Stimulated activated CD4-positive, alpha-beta T cell treated with anti-CD3 and anti-CD28 coated beads, TNF-alpha, amount 100 ng/mL, for 1 hour (primary cell): ENCODE data around the gene KIF20A.
A peak's percentile ranks its signal among the peaks of the same experiment; 100 is the strongest.
"Not testable (repeated sequence)": the region's sequence is repeated elsewhere in the genome, so short reads cannot be mapped to it uniquely, and the experiment has no call there.

Experiments
- DNase-seq, 3 donors: peaks; one replicate each; pipeline ENCODE4 v3.0.0-alpha.2; 2020; ENCODE audit warnings: low read depth in 3 of 3, low spot score in 1 of 3

KIF20A gene

GRCh38 chr5:138182808-138183207, 3.9 kb downstream of the KIF20A start:
- no peak for DNase-seq

DNA sequence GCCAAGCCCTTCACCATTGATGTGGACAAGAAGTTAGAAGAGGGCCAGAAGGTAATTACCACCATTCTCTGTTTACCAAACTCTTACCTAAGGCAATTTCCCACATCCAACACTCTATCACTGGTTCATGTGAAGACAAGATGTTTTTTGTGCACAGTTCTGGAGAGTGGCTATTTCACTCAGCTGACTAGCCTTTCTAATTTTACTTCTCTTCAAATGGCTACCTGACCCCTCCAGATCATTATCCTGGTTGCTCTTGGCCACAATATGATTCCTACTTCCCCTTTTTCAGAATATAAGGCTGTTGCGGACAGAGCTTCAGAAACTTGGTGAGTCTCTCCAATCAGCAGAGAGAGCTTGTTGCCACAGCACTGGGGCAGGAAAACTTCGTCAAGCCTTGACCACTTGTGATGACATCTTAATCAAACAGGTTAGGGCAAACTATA, 7.1 kb downstream of the KIF20A start:
- no peak for DNase-seq

DNA sequence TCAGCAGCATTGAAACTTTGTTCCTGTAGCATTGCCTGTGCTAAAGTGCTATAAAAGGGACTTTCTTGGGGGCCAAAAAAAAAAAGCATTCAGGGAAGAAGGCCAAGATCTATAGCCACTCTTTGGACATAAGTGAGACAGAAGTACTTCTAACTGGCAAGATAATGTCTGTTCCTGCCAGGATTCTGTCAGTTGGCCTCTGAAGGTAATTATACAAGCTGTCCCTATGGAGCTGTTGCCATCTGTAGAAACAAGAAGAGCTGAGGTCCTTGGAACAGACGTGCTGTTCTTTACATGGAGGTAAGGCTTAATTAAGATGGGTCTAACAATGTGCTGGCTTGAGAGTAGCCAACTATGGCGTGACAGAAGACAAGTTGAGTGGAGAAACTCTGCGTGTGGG, 9.7 kb downstream of the KIF20A start:
- no peak for DNase-seq

DNA sequence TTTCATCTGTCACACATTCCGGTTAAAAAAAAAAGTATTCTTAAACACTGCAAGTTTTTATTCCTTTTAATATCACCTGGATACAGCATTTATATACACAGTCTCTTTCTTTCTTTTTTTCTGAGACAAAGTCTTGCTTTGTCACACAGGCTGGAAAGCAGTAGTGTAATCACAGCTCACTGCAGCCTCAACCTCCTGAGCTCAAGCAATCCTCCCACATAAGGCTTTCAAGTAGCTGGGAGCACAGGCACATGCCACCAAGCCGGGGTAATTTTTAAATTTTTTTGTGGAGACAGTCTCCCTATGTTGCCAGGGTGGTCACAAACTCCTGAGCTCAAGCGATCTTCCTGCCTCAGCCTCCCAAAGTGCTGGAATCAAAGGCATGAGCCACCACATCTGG, 13.9 kb downstream of the KIF20A start:
- DNase-seq = no peak

GRCh38 chr5:138193859-138194258, 14.9 kb downstream of the KIF20A start:
- DNase-seq = not testable (repeated sequence)

DNA sequence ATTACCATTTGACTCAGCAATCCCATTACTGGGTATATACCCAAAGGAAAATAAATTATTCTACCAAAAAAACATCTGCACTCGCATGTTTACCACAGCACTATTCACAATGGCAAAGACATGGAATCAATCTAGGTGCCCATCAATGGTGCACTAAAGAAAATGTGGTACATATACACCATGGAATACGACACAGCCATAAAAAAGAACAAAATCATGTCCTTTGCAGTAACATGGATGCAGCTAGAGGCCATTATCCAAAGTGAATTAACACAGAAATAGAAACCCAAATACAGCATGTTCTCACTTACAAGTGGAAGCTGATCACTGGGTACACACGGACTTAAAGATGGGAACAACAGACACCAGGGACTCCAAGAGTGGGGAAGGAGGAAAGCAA, 32.1 kb downstream of the KIF20A start:
- DNase-seq = no peak

GRCh38 chr5:138212828-138213160, 33.9 kb downstream of the KIF20A start:
- DNase-seq = no peak

GRCh38 chr5:138213161-138214029, 34.5 kb downstream of the KIF20A start, which contains the start of gene CDC23:
CDC23 (minus strand) TSS chr5:138213323; CDS start chr5:138213312, 11 bp downstream.
- DNase-seq = peak; percentile 67 to 70 (median 70)

- no peak for DNase-seq
Measured at GRCh38 chr5:138216799-138217198, 37.9 kb downstream of the KIF20A start.

DNA sequence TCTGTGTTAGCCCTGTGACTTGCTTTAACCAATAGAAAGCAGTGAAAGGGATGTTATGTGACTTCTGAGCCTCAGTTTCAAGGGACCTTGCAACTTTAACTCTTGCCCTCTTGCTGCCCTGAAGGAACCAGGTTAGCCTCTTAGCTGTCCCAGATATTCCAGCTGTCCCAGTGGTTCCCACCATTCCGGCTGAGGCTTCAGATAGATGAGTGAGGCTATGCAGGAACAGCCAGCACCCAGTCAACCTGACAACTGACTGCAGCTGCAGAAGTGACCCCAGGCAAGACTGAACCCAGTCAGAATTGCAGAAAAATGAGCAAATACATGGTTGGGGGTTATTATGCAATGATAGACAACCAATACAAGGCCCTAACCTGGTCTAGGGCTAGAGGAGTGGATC, 44.6 kb downstream of the KIF20A start:
- DNase-seq = no peak

DNA sequence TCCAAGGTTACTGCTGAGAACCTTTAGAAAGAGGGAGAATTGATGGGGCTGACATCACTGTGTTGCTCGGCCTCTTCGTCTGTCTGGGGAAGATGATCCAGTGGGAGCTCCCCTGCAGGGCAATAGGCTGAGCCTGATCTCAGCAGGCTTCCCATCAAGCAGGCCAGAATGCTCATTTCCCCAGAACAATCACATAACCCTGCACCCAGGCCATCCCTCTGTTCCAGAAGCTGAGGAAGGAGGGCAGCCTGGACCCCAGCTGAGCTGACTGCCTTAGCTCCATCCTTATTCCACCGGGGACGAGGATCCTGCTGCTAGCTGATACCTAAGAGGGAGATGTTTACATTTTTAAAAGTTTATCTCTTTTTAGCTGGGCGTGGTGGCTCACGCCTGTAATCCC, 45.8 kb downstream of the KIF20A start:
- no peak for DNase-seq

DNA sequence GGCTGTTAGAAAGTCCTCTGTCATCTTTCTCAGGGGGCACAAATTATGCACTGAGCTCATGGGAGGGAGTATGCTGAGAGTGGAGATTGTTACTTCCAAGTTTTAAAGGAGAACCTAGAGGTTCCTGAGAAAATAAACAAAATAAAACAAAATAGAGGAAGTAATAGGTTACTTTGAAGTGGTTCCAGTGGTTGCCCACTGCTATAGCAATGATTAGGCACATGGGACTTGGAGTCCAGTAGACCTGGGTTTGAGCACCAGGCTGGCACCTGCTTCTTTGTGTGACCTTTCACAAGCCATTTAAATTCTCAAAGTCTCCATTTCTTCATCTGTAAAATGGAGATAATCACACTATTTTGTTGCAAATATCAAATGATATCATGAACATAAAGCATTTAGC, 48.0 kb downstream of the KIF20A start:
- no peak for DNase-seq

DNA sequence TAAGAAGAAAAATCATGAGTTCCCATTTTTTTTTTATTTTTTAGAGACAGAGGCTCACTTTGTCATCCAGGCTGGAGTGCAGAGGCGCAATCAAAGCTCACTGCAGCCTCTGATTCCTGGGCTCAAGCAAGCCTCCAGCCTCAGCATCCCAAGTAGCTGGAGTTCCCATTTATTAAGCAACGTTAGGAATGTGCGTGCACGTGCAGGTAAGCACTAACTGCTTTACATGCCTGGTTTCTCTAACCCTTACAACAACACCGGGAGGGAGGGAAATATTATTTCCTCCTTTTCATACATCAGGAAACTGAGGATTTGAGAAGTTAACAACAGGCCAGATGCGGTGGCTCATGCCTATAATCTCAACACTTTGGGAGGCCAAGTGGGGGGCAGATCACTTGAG, 50.5 kb downstream of the KIF20A start:
- DNase-seq = no peak

- DNase-seq = no peak
Measured at GRCh38 chr5:138230261-138230660, 51.3 kb downstream of the KIF20A start.

- DNase-seq = no peak
Measured at GRCh38 chr5:138230981-138231589, 52.2 kb downstream of the KIF20A start.

- no peak for DNase-seq
Measured at GRCh38 chr5:138233280-138233679, 54.4 kb downstream of the KIF20A start.

GRCh38 chr5:138234651-138235050, 55.7 kb downstream of the KIF20A start:
- DNase-seq = no peak
